H1 (cell line): ENCODE data around the gene MRPL55. TPM values are rescaled to one million over a fixed set of nuclear protein-coding genes. Genes with fewer than 3 reads are reported as not detected.
A peak's percentile ranks its signal among the peaks of the same experiment; 100 is the strongest.

Experiments
- CTCF ChIA-PET: fragments of 300-600 bp; sonication (Branson Sonifier 250); formaldehyde crosslinking; loops from one replicate; lab custom pipeline; 2021; ENCODE audit not compliant: partially characterized antibody; lab: Charles Lee
- POLR2A ChIA-PET: fragments of 300-600 bp; sonication (Branson Sonifier 250); formaldehyde crosslinking; loops from one replicate; lab custom pipeline; 2021; ENCODE audit warnings: inconsistent platforms; ENCODE audit not compliant: partially characterized antibody; lab: Charles Lee
- DNase-seq, 2 experiments: peaks; one replicate each; pipeline versions ENCODE4 v3.0.0 to v3.0.0-alpha.2; 2010 to 2022; ENCODE audit warnings: low spot score in 2 of 2, low read depth in 1 of 2, mixed read lengths in 1 of 2
- FAIRE-seq: peaks from 2 replicates; lab custom pipeline; 2011; peaks lifted over from hg19 to GRCh38; lab: Jason Lieb, UNC
- H2AFZ ChIP-seq: 2 replicates; pipeline ENCODE4 v1.8.1; 2012; ENCODE audit warnings: low read length, inconsistent platforms
- H2AK5ac ChIP-seq: 2 replicates; pipeline ENCODE4 v1.6.1; 2013; ENCODE audit warnings: low read depth, low read length
- H2BK120ac ChIP-seq: replicated peaks from 2 replicates; pipeline ENCODE3; 2013; ENCODE audit warnings: low read depth, low read length, inconsistent platforms
- H2BK12ac ChIP-seq: 2 replicates; pipeline ENCODE4 v1.6.1; 2013; ENCODE audit warnings: low read depth, low read length
- H2BK15ac ChIP-seq: 2 replicates; pipeline ENCODE4 v1.6.1; 2013; ENCODE audit warnings: low read length
- H2BK20ac ChIP-seq: 2 replicates; pipeline ENCODE4 v1.6.1; 2013; ENCODE audit warnings: low read length
- H2BK5ac ChIP-seq: 2 replicates; pipeline ENCODE4 v1.6.1; 2013; ENCODE audit warnings: low read depth, low read length
- H3K14ac ChIP-seq: 2 replicates; pipeline ENCODE4 v1.6.1; 2013; ENCODE audit warnings: inconsistent platforms; ENCODE audit not compliant: insufficient read length
- H3K18ac ChIP-seq: 2 replicates; pipeline ENCODE4 v1.6.1; 2013; ENCODE audit warnings: low read length; ENCODE audit errors: extremely low read depth
- H3K23ac ChIP-seq: 2 replicates; pipeline ENCODE4 v1.6.1; 2013; ENCODE audit warnings: inconsistent platforms; ENCODE audit not compliant: insufficient read length
- H3K23me2 ChIP-seq: 2 replicates; pipeline ENCODE4 v1.6.1; 2013; ENCODE audit warnings: low read depth, low read length
- H3K27ac ChIP-seq: 2 replicates; pipeline ENCODE4 v1.6.1; 2011; ENCODE audit warnings: low read depth, low read length, inconsistent platforms
- H3K27me3 ChIP-seq, 4 experiments: replicated peaks in 1 of 4; 1 replicate in 1 of 4; 2 replicates in 3 of 4; pipeline versions ENCODE4 v1.6.1 to v1.8.1; 2011 to 2013; ENCODE audit warnings: low read length in 3 of 4, mild to moderate bottlenecking in 3 of 4, inconsistent platforms in 2 of 4, mixed read lengths in 2 of 4, moderate library complexity in 1 of 4; ENCODE audit not compliant: control insufficient read depth in 3 of 4, insufficient read depth in 3 of 4; ENCODE audit errors: extremely low read depth in 1 of 4
- H3K36me3 ChIP-seq, 4 experiments: 2 replicates each; pipeline versions ENCODE4 v1.6.1 to v1.8.1; 2011 to 2013; ENCODE audit warnings: mild to moderate bottlenecking in 4 of 4, low read length in 3 of 4, moderate library complexity in 2 of 4, control low read depth in 1 of 4, inconsistent platforms in 1 of 4; ENCODE audit not compliant: insufficient read depth in 4 of 4, control insufficient read depth in 2 of 4
- H3K4ac ChIP-seq: replicated peaks from 2 replicates; pipeline ENCODE3; 2013; ENCODE audit warnings: low read length, low read depth, mixed read lengths, inconsistent platforms; ENCODE audit not compliant: insufficient read length
- H3K4me1 ChIP-seq, 4 experiments: replicated peaks in 1 of 4; 1 replicate in 1 of 4; 2 replicates in 3 of 4; pipeline versions ENCODE4 v1.6.1 to v1.8.1; 2011 to 2013; ENCODE audit warnings: low read length in 3 of 4, inconsistent platforms in 2 of 4, mixed read lengths in 1 of 4; ENCODE audit not compliant: insufficient read depth in 4 of 4, control insufficient read depth in 3 of 4
- H3K4me2 ChIP-seq, 2 experiments: 2 replicates each; pipeline versions ENCODE4 v1.6.1 to v1.8.1; 2011 to 2013; ENCODE audit warnings: low read depth in 2 of 2, low read length in 2 of 2, control low read depth in 1 of 2, inconsistent platforms in 1 of 2, mild to moderate bottlenecking in 1 of 2; ENCODE audit not compliant: insufficient read depth in 1 of 2
- H3K4me3 ChIP-seq, 4 experiments: fragments of 200-600, 300-600 bp in 1 of 4; sonication (generic), shearing (Covaris generic), sonication (Bioruptor Twin) in 1 of 4; 2 replicates each; pipeline versions ENCODE4 v1.5.1 to v1.8.1; 2011 to 2016; ENCODE audit warnings: low read length in 4 of 4, low read depth in 3 of 4, control low read depth in 2 of 4, inconsistent platforms in 2 of 4, mild to moderate bottlenecking in 2 of 4, mixed read lengths in 1 of 4, moderate library complexity in 1 of 4; ENCODE audit not compliant: insufficient read depth in 2 of 4; ENCODE audit errors: extremely low read depth in 1 of 4
- H3K56ac ChIP-seq: replicated peaks from 2 replicates; pipeline ENCODE3; 2013; ENCODE audit warnings: low read depth, mild to moderate bottlenecking, mixed read lengths, low read length, inconsistent platforms; ENCODE audit not compliant: insufficient read length
- H3K79me1 ChIP-seq: 2 replicates; pipeline ENCODE4 v1.6.1; 2013; ENCODE audit warnings: low read depth, low read length, control low read depth
- H3K79me2 ChIP-seq, 2 experiments: 2 replicates each; pipeline versions ENCODE4 v1.6.1 to v1.8.1; 2012 to 2013; ENCODE audit warnings: low read length in 2 of 2, mild to moderate bottlenecking in 2 of 2, inconsistent platforms in 1 of 2; ENCODE audit not compliant: insufficient read depth in 2 of 2, control insufficient read depth in 1 of 2
- H3K9ac ChIP-seq, 4 experiments: replicated peaks in 1 of 4; 1 replicate in 1 of 4; 2 replicates in 3 of 4; pipeline versions ENCODE4 v1.6.1 to v1.8.1; 2011 to 2013; ENCODE audit warnings: low read depth in 3 of 4, low read length in 3 of 4, control low read depth in 2 of 4, mild to moderate bottlenecking in 2 of 4, moderate library complexity in 2 of 4, inconsistent platforms in 1 of 4; ENCODE audit errors: extremely low read depth in 1 of 4
- H3K9me3 ChIP-seq, 2 experiments: 2 replicates each; pipeline versions ENCODE4 v1.6.1 to v1.8.1; 2012 to 2013; ENCODE audit warnings: mild to moderate bottlenecking in 2 of 2, moderate library complexity in 2 of 2, control low read depth in 1 of 2, inconsistent platforms in 1 of 2, low read depth in 1 of 2, low read length in 1 of 2, mixed read lengths in 1 of 2; ENCODE audit not compliant: insufficient read depth in 2 of 2
- H4K20me1 ChIP-seq, 2 experiments: replicated peaks in 1 of 2; 2 replicates each; pipeline versions ENCODE3 to v1.8.1; 2011 to 2013; ENCODE audit warnings: inconsistent platforms in 2 of 2, low read length in 2 of 2, mild to moderate bottlenecking in 1 of 2; ENCODE audit not compliant: insufficient read depth in 2 of 2, control insufficient read depth in 1 of 2
- H4K5ac ChIP-seq: 2 replicates; pipeline ENCODE4 v1.6.1; 2013; ENCODE audit warnings: low read length, low read depth, mixed read lengths, inconsistent platforms; ENCODE audit not compliant: insufficient read length
- H4K8ac ChIP-seq: 2 replicates; pipeline ENCODE4 v1.8.0; 2013; ENCODE audit warnings: mild to moderate bottlenecking, moderate library complexity, low read length, inconsistent platforms; ENCODE audit not compliant: insufficient read depth; ENCODE audit errors: extremely low read depth
- H4K91ac ChIP-seq: replicated peaks from 2 replicates; pipeline ENCODE3; 2013; ENCODE audit warnings: low read length, mixed read lengths, inconsistent platforms; ENCODE audit not compliant: insufficient read length
- ATF3 ChIP-seq: IDR thresholded peaks from 2 replicates; pipeline ENCODE4 v1.6.1; 2011; ENCODE audit warnings: low read depth, mild to moderate bottlenecking, low read length; ENCODE audit not compliant: insufficient read depth
- BRCA1 ChIP-seq: IDR thresholded peaks from 2 replicates; pipeline ENCODE4 v1.6.1; 2012; ENCODE audit warnings: low read depth, low read length, improper control_type of control experiment
- CBX5 ChIP-seq: fragments of 300-800, 300-1000 bp; sonication (generic); IDR thresholded peaks from 2 replicates; pipeline ENCODE4 v1.7.1; 2016; ENCODE audit warnings: antibody characterized with exemption, low read length, low read depth
- CEBPB ChIP-seq: IDR thresholded peaks from 2 replicates; pipeline ENCODE4 v1.6.1; 2012; ENCODE audit warnings: low read depth, low read length
- EP300 ChIP-seq, 2 experiments: IDR thresholded peaks; 1 replicate in 1 of 2; 2 replicates in 1 of 2; pipeline ENCODE4 v1.6.1; 2011 to 2012; ENCODE audit warnings: low read depth in 2 of 2, low read length in 2 of 2, mild to moderate bottlenecking in 2 of 2, borderline replicate concordance in 1 of 2, inconsistent platforms in 1 of 2, moderate library complexity in 1 of 2
- JUN ChIP-seq: IDR thresholded peaks from 2 replicates; pipeline ENCODE4 v1.6.1; 2011; ENCODE audit warnings: low read depth, mild to moderate bottlenecking, improper control_type of control experiment, low read length
- RBBP5 ChIP-seq: IDR thresholded peaks from 2 replicates; pipeline ENCODE4 v1.7.1; 2012; ENCODE audit warnings: low read depth, mild to moderate bottlenecking, inconsistent platforms, low read length, moderate library complexity, borderline replicate concordance
- SIN3A ChIP-seq, 2 experiments: IDR thresholded peaks in 1 of 2; conservative IDR thresholded peaks in 1 of 2; 2 replicates each; pipeline ENCODE4 v1.6.1; 2011 to 2012; ENCODE audit warnings: low read length in 2 of 2, improper control_type of control experiment in 1 of 2, low read depth in 1 of 2, mild to moderate bottlenecking in 1 of 2
- SIRT6 ChIP-seq: IDR thresholded peaks from one replicate; pipeline ENCODE4 v1.7.1; 2012; ENCODE audit warnings: low read length, inconsistent platforms
- TAF7 ChIP-seq: optimal IDR thresholded peaks from 2 replicates; pipeline ENCODE3; 2011; ENCODE audit warnings: low read depth, mild to moderate bottlenecking, inconsistent platforms, low read length, moderate library complexity, borderline replicate concordance
- TCF12 ChIP-seq: IDR thresholded peaks from 2 replicates; pipeline ENCODE4 v1.6.1; 2011; ENCODE audit warnings: low read depth, mild to moderate bottlenecking, low read length
- YY1 ChIP-seq: IDR thresholded peaks from 2 replicates; pipeline ENCODE4 v1.6.1; 2011; ENCODE audit warnings: low read depth, mild to moderate bottlenecking, low read length
- WGBS, 2 experiments: shearing (Covaris generic) in 1 of 2; methylation state at CpG; one replicate each; pipeline versions ENCODE4 v1.1.6 to v1.1.7; 2013 to 2015; ENCODE audit warnings: low lambda C conversion rate in 2 of 2, mixed read lengths in 2 of 2, inconsistent platforms in 1 of 2, low coverage in 1 of 2, missing lambda C conversion rate in 1 of 2; ENCODE audit not compliant: insufficient replicate concordance in 2 of 2, insufficient coverage in 1 of 2, insufficient read length in 1 of 2; ENCODE audit errors: extremely low coverage in 1 of 2, missing lambda C conversion rate in 1 of 2; 5-methylcytosine and 5-hydroxymethylcytosine counted together
- polyA plus RNA-seq, 7 experiments: library from polyadenylated mRNA; depleted of rRNA in 3 of 7; stranded (reverse) in 5 of 7; unstranded in 2 of 7; fragments of >200 nt in 5 of 7; fragments of 200-250 nt in 2 of 7; gene quantifications; 1 replicate in 5 of 7; 2 replicates in 1 of 7; 4 replicates in 1 of 7; pipeline versions ENCODE4 v1.2.1 to v1.2.3, GENCODE V29; 2011 to 2013; ENCODE audit warnings: missing spikeins in 2 of 7, mixed read lengths in 2 of 7
- total RNA-seq: library from RNA; stranded (reverse); fragmentation: NEBNext Ultra II Directional; extraction: Animal tissue kit (Norgen Biotek cat#: 25700); gene quantifications from 2 replicates; pipeline ENCODE4 v1.2.1, GENCODE V29; 2021

MRPL55 gene
- total and polyA plus RNA-seq, 2 of the 8 experiments (the other 6 are each of a cell fraction or from before 2014, with no cell fraction given), result 59.0 to 244 TPM

DNA sequence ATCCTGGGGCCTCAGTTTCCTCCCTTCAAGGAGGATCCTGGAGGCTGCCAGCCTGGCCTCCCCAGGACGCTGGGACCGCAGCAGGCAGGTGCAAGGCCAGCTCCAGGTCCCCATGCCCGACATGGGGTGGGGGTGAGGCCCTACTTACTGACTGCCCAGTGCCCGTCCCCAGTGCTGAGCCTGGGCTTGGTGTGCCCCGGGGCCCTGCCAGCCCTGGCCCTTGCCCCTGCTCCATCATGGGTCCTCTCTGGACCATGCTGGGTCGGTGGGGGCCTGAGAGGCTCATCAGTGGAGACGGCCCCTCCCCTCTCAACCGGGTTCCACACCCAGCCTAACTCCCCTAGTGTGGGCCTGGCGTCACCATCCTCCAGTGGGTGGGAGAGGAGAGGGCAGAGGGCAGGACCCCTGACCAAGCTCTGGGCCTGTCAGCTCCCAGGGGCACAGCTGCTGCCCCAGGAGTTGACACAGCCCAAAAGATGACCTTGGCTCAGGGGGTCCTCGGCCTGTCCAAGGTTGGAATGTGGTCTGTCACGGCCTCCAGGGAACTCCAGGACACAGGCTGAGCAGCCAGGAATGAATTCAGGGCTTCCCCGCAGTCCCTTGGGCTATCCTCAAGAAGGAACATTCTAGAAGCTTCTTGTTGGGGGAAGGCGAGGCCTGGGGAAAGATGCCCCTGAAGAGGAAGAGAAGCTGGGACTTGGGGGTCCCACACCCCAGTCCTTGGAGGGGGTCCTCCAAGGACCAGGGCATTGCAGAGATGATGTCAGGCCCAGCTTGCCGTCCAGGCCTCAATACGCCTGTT is 44.2 kb downstream of the MRPL55 start:
- no peak overlapping the region for H2AFZ ChIP-seq
- H3K4me2 ChIP-seq, result peak overlapping the region in 1 of 2 experiments; percentile 7; a peak in 1 of 4 replicates
- H3K27me3 ChIP-seq, result peaks cover 22 to 80% (median 71%) of the 10 kb centered on the region in 4 experiments
- H4K8ac ChIP-seq, result no peak overlapping the region
- peaks cover 9% of the 10 kb centered on the region; the same call in 1 of the 2 replicates for H3K23me2 ChIP-seq
- no peak overlapping the region for H3K18ac ChIP-seq
- 85% methylated on average over 13 of the region's 15 CpGs; no CpG with 5 or more reads in 1 of the 2 experiments for WGBS, 2 experiments
- H3K79me2 ChIP-seq, result no peaks in the 10 kb centered on the region
- H3K4ac ChIP-seq, result no peak overlapping the region
- H3K56ac ChIP-seq, result no peak overlapping the region
- H2AK5ac ChIP-seq, result no peak overlapping the region
- H2BK5ac ChIP-seq, result no peak overlapping the region
- no peak overlapping the region for H3K14ac ChIP-seq
- no peak overlapping the region for H2BK15ac ChIP-seq
- no peak overlapping the region for H2BK12ac ChIP-seq
- H3K4me3 ChIP-seq, result no peak overlapping the region
- no peaks in the 10 kb centered on the region for H3K36me3 ChIP-seq
- no peak overlapping the region for H4K5ac ChIP-seq
- FAIRE-seq (no peak), DNase-seq (no peak)
- H3K9ac ChIP-seq, result no peak overlapping the region
- no peak overlapping the region for H3K27ac ChIP-seq
- peaks cover 0 to 3% of the 10 kb centered on the region in 2 experiments for H4K20me1 ChIP-seq
- no peaks in the 10 kb centered on the region for H3K9me3 ChIP-seq
- H2BK20ac ChIP-seq, result no peak overlapping the region
- H3K79me1 ChIP-seq, result no peaks in the 10 kb centered on the region
- H4K91ac ChIP-seq, result no peak overlapping the region
- no peak overlapping the region for H2BK120ac ChIP-seq
- H3K23ac ChIP-seq, result no peak overlapping the region
- POLR2A ChIA-PET, result no interaction called here
- H3K4me1 ChIP-seq, result peaks cover 0 to 7% (median 0%) of the 10 kb centered on the region in 4 experiments; a peak in 2 of 7 replicates
- CTCF ChIA-PET, result interaction anchor here (1.3 to 14.1 kb wide), 2 partner anchors 9 to 63 kb away, joined by 7 to 197 read pairs; partner anchors contain the start of gene WNT3A
- no peak for TF ChIP-seq YY1
- no peak for TF ChIP-seq TAF7
- no peak for TF ChIP-seq ATF3
- TF ChIP-seq BRCA1, result no peak
- no peak for TF ChIP-seq SIN3A (conservative IDR thresholded peaks at IDR 0.05 in 1 of 2, IDR thresholded peaks at IDR 0.05 in 1 of 2; ENCODE audit: low read depth in 1 of 2, low read length in 2 of 2)
- no peak for TF ChIP-seq JUN
- TF ChIP-seq CEBPB, result no peak
- TF ChIP-seq TCF12, result no peak
- no peak for TF ChIP-seq SIRT6
- no peak for TF ChIP-seq CBX5
- TF ChIP-seq RBBP5, result no peak
- no peak for TF ChIP-seq EP300 (IDR thresholded peaks at IDR 0.05; ENCODE audit: borderline replicate concordance in 1 of 2, low read depth in 2 of 2, low read length in 2 of 2)
